PC-9 (cell line): ENCODE results near the gene IGSF6. TPM values are rescaled to one million over a fixed set of nuclear protein-coding genes. Genes with fewer than 3 reads are reported as not detected.

Experiments used
- BruUV-seq: library from RNA; stranded (reverse); fragments of 400-500 nt; replicated peaks from 2 replicates; lab custom pipeline; 2021; lab: Mats Ljungman, UMichigan
- CTCF ChIA-PET: fragments of 300-600 bp; sonication (Branson Sonifier 250); formaldehyde crosslinking; loops from one replicate; lab custom pipeline; 2022; ENCODE audit warnings: antibody characterized with exemption; lab: Charles Lee
- POLR2A ChIA-PET: fragments of 300-600 bp; sonication (Branson Sonifier 250); formaldehyde crosslinking; loops from one replicate; lab custom pipeline; 2022; ENCODE audit warnings: antibody characterized with exemption; ENCODE audit not compliant: unreplicated experiment; lab: Charles Lee
- DNase-seq, 2 experiments: peaks; one replicate each; pipeline versions ENCODE4 v3.0.0 to v3.0.0-alpha.2; 2015 to 2022; ENCODE audit warnings: mixed read lengths in 1 of 2
- H2AFZ ChIP-seq: fragments of 200-600 bp; sonication (generic); 2 replicates; pipeline ENCODE4 v1.8.1; 2017; ENCODE audit warnings: antibody characterized with exemption
- H3F3A ChIP-seq: fragments of 200-600 bp; sonication (generic); 2 replicates; pipeline ENCODE4 v1.8.1; 2017; ENCODE audit warnings: antibody characterized with exemption, mild to moderate bottlenecking, low read depth; ENCODE audit not compliant: insufficient read depth
- H3K27ac ChIP-seq: fragments of 200-600 bp; sonication (generic); 2 replicates; pipeline ENCODE4 v1.6.1; 2016; ENCODE audit warnings: mixed run types
- H3K27me3 ChIP-seq: fragments of 200-600 bp; sonication (generic); 2 replicates; pipeline ENCODE4 v1.6.1; 2016; ENCODE audit warnings: low read depth, mixed run types; ENCODE audit not compliant: insufficient read depth
- H3K36me3 ChIP-seq: fragments of 200-600 bp; sonication (generic); 2 replicates; pipeline ENCODE4 v1.6.1; 2016; ENCODE audit warnings: low read depth, mixed run types
- H3K4me1 ChIP-seq: fragments of 200-600 bp; sonication (generic); replicated peaks from 2 replicates; pipeline ENCODE4 v1.6.1; 2016; ENCODE audit warnings: mixed run types; ENCODE audit not compliant: insufficient read depth
- H3K4me2 ChIP-seq: fragments of 200-600 bp; sonication (generic); 2 replicates; pipeline ENCODE4 v1.6.1; 2017; ENCODE audit warnings: mixed run types
- H3K4me3 ChIP-seq: fragments of 200-600 bp; sonication (generic); 2 replicates; pipeline ENCODE4 v1.6.1; 2016; ENCODE audit warnings: mixed run types
- H3K79me2 ChIP-seq: fragments of 200-600 bp; sonication (generic); 2 replicates; pipeline ENCODE4 v1.6.1; 2017; ENCODE audit warnings: low read depth, mixed run types
- H3K9me2 ChIP-seq: fragments of 200-600 bp; sonication (generic); 2 replicates; pipeline ENCODE4 v1.8.1; 2017; ENCODE audit warnings: mild to moderate bottlenecking; ENCODE audit not compliant: insufficient read depth
- H3K9me3 ChIP-seq: fragments of 200-600 bp; sonication (generic); 2 replicates; pipeline ENCODE4 v1.8.1; 2016; ENCODE audit warnings: low read depth; ENCODE audit not compliant: insufficient read depth
- H4K20me1 ChIP-seq: fragments of 200-600 bp; sonication (generic); 2 replicates; pipeline ENCODE4 v1.8.1; 2017; ENCODE audit not compliant: insufficient read depth
- CTCF ChIP-seq: fragments of 200-600 bp; sonication (generic); conservative IDR thresholded peaks from 2 replicates; pipeline ENCODE4 v1.6.1; 2017; ENCODE audit warnings: mixed run types, antibody characterized with exemption, mild to moderate bottlenecking, moderate library complexity
- EZH2 ChIP-seq: fragments of 200-600 bp; sonication (generic); IDR thresholded peaks from 2 replicates; pipeline ENCODE4 v1.8.0; 2017; ENCODE audit warnings: antibody characterized with exemption, low read depth
- intact Hi-C: fragments of 100-400 bp; cut with micrococcal nuclease; formaldehyde crosslinking; loops from one replicate; pipeline ENCODE4 v1.10.0; 2022; ENCODE audit not compliant: unreplicated experiment
- total RNA-seq: library from RNA; stranded (reverse); gene quantifications from 2 replicates; pipeline ENCODE4 v1.2.3, GENCODE V29; 2021

IGSF6 gene
- total RNA-seq, 1 experiment from 2014 or later, result not detected

- peaks cover 3% of the 10 kb centered on the region; the same call in 1 of the 2 replicates for H4K20me1 ChIP-seq
- H3K27ac ChIP-seq, result peak overlapping the region; percentile 9; the same call in 1 of the 2 replicates
- H2AFZ ChIP-seq, result no peak overlapping the region
- peaks cover 77% of the 10 kb centered on the region for H3K4me1 ChIP-seq
- ChIA-PET POLR2A (no interaction called here), CTCF (no interaction called here)
- TF ChIP-seq CTCF, result no peak
- TF ChIP-seq EZH2, result no peak
- no peaks in the 10 kb centered on the region for H3K9me3 ChIP-seq
- H3K27me3 ChIP-seq, result no peaks in the 10 kb centered on the region
- H3K79me2 ChIP-seq, result peaks cover 92% of the 10 kb centered on the region
- BruUV-seq, result no TSS peak
- peak overlapping the region; percentile 80 for H3K4me2 ChIP-seq
- no peaks in the 10 kb centered on the region for H3K36me3 ChIP-seq
- DNase-seq, result no peak
- no peaks in the 10 kb centered on the region for H3K9me2 ChIP-seq
- intact Hi-C loops, result no loop called here
- peaks cover 28% of the 10 kb centered on the region; the same call in 1 of the 2 replicates for H3F3A ChIP-seq
- H3K4me3 ChIP-seq, result no peak overlapping the region
Measured at GRCh38 chr16:21603928-21604327, 48.5 kb downstream of the IGSF6 start.

- no peak for DNase-seq
- Histone ChIP-seq H3K27ac (no peak overlapping the region), H3K36me3 (no peaks in the 10 kb centered on the region), H3K4me3 (no peak overlapping the region; the same call in 1 of the 2 replicates), H2AFZ (no peak overlapping the region), H3K9me2 (no peaks in the 10 kb centered on the region), H3K4me2 (peak overlapping the region; percentile 80), H3K79me2 (peaks cover 80% of the 10 kb centered on the region), H3K27me3 (no peaks in the 10 kb centered on the region), H3F3A (peaks cover 21% of the 10 kb centered on the region; the same call in 1 of the 2 replicates), H3K9me3 (no peaks in the 10 kb centered on the region), H4K20me1 (peaks cover 3% of the 10 kb centered on the region; the same call in 1 of the 2 replicates), H3K4me1 (peaks cover 72% of the 10 kb centered on the region)
- ChIA-PET POLR2A (no interaction called here), CTCF (no interaction called here)
- intact Hi-C loops, result no loop called here
- TF ChIP-seq EZH2, result no peak
- TF ChIP-seq CTCF, result no peak
- no TSS peak for BruUV-seq
Measured at GRCh38 chr16:21602785-21603184, 49.6 kb downstream of the IGSF6 start.

GRCh38 chr16:21600031-21600773 lies 52.2 kb downstream of the IGSF6 start:
- intact Hi-C loops, result no loop called here
- BruUV-seq, result TSS peak; percentile 34
- H3K79me2 ChIP-seq, result peaks cover 54% of the 10 kb centered on the region
- peak; percentile 16 to 48 for DNase-seq
- peak overlapping the region; percentile 74 for H3K4me3 ChIP-seq
- no peaks in the 10 kb centered on the region for H3K9me3 ChIP-seq
- ChIA-PET POLR2A (interaction anchor here (0.6 to 0.7 kb wide), 2 partner anchors 28 to 608 kb away, joined by 3 to 4 read pairs; no protein-coding TSS in a partner anchor), CTCF (no interaction called here)
- peaks cover 47% of the 10 kb centered on the region for H3K4me1 ChIP-seq
- peak overlapping the region; percentile 80 for H3K4me2 ChIP-seq
- no peaks in the 10 kb centered on the region for H3K27me3 ChIP-seq
- no peak for TF ChIP-seq EZH2
- TF ChIP-seq CTCF, result no peak
- H3K27ac ChIP-seq, result peak overlapping the region; percentile 58
- H3F3A ChIP-seq, result peaks cover 15% of the 10 kb centered on the region; the same call in 1 of the 2 replicates
- peaks cover 3% of the 10 kb centered on the region; the same call in 1 of the 2 replicates for H4K20me1 ChIP-seq
- H2AFZ ChIP-seq, result peak overlapping the region; percentile 76
- H3K9me2 ChIP-seq, result no peaks in the 10 kb centered on the region
- H3K36me3 ChIP-seq, result no peaks in the 10 kb centered on the region
